Adrenal gland (tissue), 12 donors: ENCODE measurements around the gene DCN. TPM values are rescaled to one million over a fixed set of nuclear protein-coding genes. Genes with fewer than 3 reads are reported as not detected.

Source experiments
- DNase-seq, 7 donors: peaks; one replicate each; pipeline ENCODE4 v3.0.0-alpha.2; 2019 to 2020
- H3K27ac ChIP-seq, 5 donors: fragments of 200-600 bp; sonication (generic) in 4 of 5; 1 replicate in 3 of 5; 2 replicates in 2 of 5; pipeline versions ENCODE4 v1.5.1 to v1.8.0; 2016 to 2020; ENCODE audit warnings: mild to moderate bottlenecking in 1 of 5
- H3K27me3 ChIP-seq: fragments of 200-600 bp; 2 replicates; pipeline ENCODE4 v1.8.0; 2021
- H3K36me3 ChIP-seq, 2 donors: fragments of 200-600 bp; replicated peaks in 1 of 2; 1 replicate in 1 of 2; 2 replicates in 1 of 2; pipeline versions ENCODE4 v1.5.1 to v1.8.0; 2018 to 2022
- H3K4me1 ChIP-seq, 2 donors: fragments of 200-600 bp; replicated peaks in 1 of 2; 1 replicate in 1 of 2; 2 replicates in 1 of 2; pipeline versions ENCODE4 v1.5.1 to v1.8.0; 2018 to 2021
- H3K4me3 ChIP-seq, 4 donors: fragments of 200-600 bp; sonication (generic) in 3 of 4; one replicate each; pipeline ENCODE4 v1.5.1; 2016 to 2018
- H3K9me3 ChIP-seq, 3 donors: fragments of 200-600 bp; sonication (generic) in 1 of 3; replicated peaks in 1 of 3; 1 replicate in 2 of 3; 2 replicates in 1 of 3; pipeline versions ENCODE4 v1.5.1 to v1.8.0; 2016 to 2021
- POLR2A ChIP-seq, 2 donors: fragments of 450-650 bp; IDR thresholded peaks; one replicate each; pipeline ENCODE4 v1.6.1; 2017; ENCODE audit warnings: antibody characterized with exemption in 2 of 2, mild to moderate bottlenecking in 2 of 2, moderate library complexity in 1 of 2
- WGBS, 4 donors: extraction: QIAGEN DNeasy Blood & Tissue Kit in 2 of 4; methylation state at CpG; one replicate each; pipeline versions ENCODE4 v1.1.5 to v1.1.7; 2013 to 2017; 5-methylcytosine and 5-hydroxymethylcytosine counted together
- intact Hi-C, 2 donors: fragments of 100-400 bp; cut with DNase I; formaldehyde crosslinking; loops; one replicate each; pipeline versions ENCODE4 v1.14.1 to v1.15.0; 2022 to 2023
- polyA plus RNA-seq, 3 donors: library from polyadenylated mRNA; stranded (reverse); fragments of 200-250 nt in 2 of 3; fragments of 350-450 nt in 1 of 3; fragmentation: Illumina TruSeq in 1 of 3; extraction: RNeasy Lipid Tissue Mini Kit (QIAGEN cat#74804) in 1 of 3; gene quantifications; one replicate each; pipeline ENCODE4 v1.2.3, GENCODE V29; 2013 to 2014
- total RNA-seq, 9 donors: library from RNA; depleted of rRNA in 4 of 9; stranded (reverse); fragments of >200 nt in 4 of 9; fragments of 120-200 nt in 1 of 9; fragmentation: NEBNext Ultra II Directional in 1 of 9; extraction: Animal tissue kit (Norgen Biotek cat#: 25700) in 1 of 9; gene quantifications; one replicate each; pipeline versions ENCODE4 v1.1.0 to v1.2.4, GENCODE V29; 2013 to 2023
- TF ChIP-seq, protein P1 (sequence below), 6 experiments: fragments of 450-650 bp in 4 of 6; fragments of 200-600 bp in 2 of 6; sonication (generic) in 1 of 6; IDR thresholded peaks; 1 replicate in 5 of 6; 2 replicates in 1 of 6; pipeline versions ENCODE4 v1.5.1 to v1.8.0; 2016 to 2021; ENCODE audit warnings: antibody characterized with exemption in 6 of 6, mild to moderate bottlenecking in 2 of 6, moderate library complexity in 1 of 6
- donor health status: healthy with polysubstance abuse.
- donor health status: Bipolar disorder and iron deficiency.
- donor health status: DM: yes; HTN: yes; CAD: no.
- donor health status: DM: no; HTN: no; CAD: no.
- donor health status: DM: no; HTN: no; CAD: no.
- donor health status: DM: yes; HTN: yes; CAD: no.

The DCN gene
- total and polyA plus RNA-seq, 12 donors = 234 to 2,358 (median 970) TPM

DNA sequence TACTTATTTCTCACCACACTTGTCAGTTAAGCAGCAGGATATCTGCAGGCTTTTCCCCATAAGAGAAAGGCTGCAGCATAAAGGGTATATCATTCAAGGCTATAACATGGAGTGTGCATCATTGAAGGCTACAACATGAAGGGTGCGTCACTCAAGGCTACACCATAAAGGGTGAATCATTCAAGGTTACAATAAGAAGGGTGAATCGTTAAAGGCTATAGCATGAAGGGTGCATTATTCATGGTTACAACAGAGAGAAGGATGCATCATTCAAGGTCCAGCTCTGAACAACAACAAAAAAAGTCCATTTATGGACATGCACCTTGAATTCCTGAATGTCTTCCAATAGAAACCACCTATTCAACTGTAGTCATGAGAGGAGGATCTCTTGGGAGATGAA is 38.6 kb downstream of the DCN start:
- no peak for DNase-seq
- Histone ChIP-seq H3K4me1 (peaks cover 0 to 7% of the 10 kb centered on the region in 2 donors), H3K27ac (no peak overlapping the region), H3K4me3 (no peak overlapping the region), H3K27me3 (no peaks in the 10 kb centered on the region), H3K36me3 (no peaks in the 10 kb centered on the region), H3K9me3 (no peaks in the 10 kb centered on the region)
- intact Hi-C loops = no loop called here
- TF ChIP-seq, protein P1, sequence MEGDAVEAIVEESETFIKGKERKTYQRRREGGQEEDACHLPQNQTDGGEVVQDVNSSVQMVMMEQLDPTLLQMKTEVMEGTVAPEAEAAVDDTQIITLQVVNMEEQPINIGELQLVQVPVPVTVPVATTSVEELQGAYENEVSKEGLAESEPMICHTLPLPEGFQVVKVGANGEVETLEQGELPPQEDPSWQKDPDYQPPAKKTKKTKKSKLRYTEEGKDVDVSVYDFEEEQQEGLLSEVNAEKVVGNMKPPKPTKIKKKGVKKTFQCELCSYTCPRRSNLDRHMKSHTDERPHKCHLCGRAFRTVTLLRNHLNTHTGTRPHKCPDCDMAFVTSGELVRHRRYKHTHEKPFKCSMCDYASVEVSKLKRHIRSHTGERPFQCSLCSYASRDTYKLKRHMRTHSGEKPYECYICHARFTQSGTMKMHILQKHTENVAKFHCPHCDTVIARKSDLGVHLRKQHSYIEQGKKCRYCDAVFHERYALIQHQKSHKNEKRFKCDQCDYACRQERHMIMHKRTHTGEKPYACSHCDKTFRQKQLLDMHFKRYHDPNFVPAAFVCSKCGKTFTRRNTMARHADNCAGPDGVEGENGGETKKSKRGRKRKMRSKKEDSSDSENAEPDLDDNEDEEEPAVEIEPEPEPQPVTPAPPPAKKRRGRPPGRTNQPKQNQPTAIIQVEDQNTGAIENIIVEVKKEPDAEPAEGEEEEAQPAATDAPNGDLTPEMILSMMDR (IDR thresholded peaks at IDR 0.05) = no peak
- TF ChIP-seq POLR2A (IDR thresholded peaks at IDR 0.05) = no peak
- WGBS, 4 donors = 32 to 58% (median 52%) methylated on average over 2 of the region's 2 CpGs

- 66 to 78% (median 74%) methylated on average over 3 of the region's 3 CpGs for WGBS, 4 donors
- Histone ChIP-seq H3K4me1 (peaks cover 0 to 7% of the 10 kb centered on the region in 2 donors), H3K4me3 (no peak overlapping the region), H3K27me3 (no peaks in the 10 kb centered on the region), H3K36me3 (no peaks in the 10 kb centered on the region), H3K27ac (peak overlapping the region in 2 of 5 donors; percentile 33 to 39), H3K9me3 (no peaks in the 10 kb centered on the region)
- intact Hi-C loops = no loop called here
- no peak for TF ChIP-seq POLR2A (IDR thresholded peaks at IDR 0.05)
- TF ChIP-seq, protein P1 (IDR thresholded peaks at IDR 0.05) = no peak
- DNase-seq = no peak
Measured at GRCh38 chr12:91143206-91143605, 39.4 kb downstream of the DCN start.

DNA sequence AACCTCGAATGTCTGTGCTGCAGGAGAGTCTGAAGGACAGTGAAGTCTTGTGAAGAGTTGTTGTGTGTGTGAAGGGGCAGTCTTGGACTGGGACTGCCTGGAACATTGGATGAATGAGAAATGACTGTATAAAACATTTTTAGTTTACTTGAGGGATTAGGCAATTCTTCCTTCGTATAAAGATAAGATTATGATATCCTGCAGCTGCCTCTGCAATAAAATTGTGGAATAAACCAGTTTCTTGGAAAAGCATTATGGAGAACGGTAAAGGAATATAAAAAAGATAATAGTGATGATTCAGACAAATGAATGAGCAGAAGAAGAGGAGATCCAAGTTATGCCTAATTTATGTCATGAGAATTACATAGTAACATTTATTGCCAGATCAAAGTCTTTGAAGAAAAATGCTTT is 40.4 kb downstream of the DCN start:
- Histone ChIP-seq H3K36me3 (no peaks in the 10 kb centered on the region), H3K27me3 (no peaks in the 10 kb centered on the region), H3K4me1 (peaks cover 0 to 7% of the 10 kb centered on the region in 2 donors), H3K27ac (peak overlapping the region in 3 of 5 donors; percentile 8 to 39 (median 37)), H3K9me3 (no peaks in the 10 kb centered on the region), H3K4me3 (no peak overlapping the region)
- intact Hi-C loops = no loop called here
- 24 to 31% (median 29%) methylated on average over 3 of the region's 3 CpGs for WGBS, 4 donors
- TF ChIP-seq, protein P1 (IDR thresholded peaks at IDR 0.05) = no peak
- no peak for TF ChIP-seq POLR2A (IDR thresholded peaks at IDR 0.05)
- peak in 4 of 7 donors; percentile 13 to 43 (median 19) for DNase-seq

DNA sequence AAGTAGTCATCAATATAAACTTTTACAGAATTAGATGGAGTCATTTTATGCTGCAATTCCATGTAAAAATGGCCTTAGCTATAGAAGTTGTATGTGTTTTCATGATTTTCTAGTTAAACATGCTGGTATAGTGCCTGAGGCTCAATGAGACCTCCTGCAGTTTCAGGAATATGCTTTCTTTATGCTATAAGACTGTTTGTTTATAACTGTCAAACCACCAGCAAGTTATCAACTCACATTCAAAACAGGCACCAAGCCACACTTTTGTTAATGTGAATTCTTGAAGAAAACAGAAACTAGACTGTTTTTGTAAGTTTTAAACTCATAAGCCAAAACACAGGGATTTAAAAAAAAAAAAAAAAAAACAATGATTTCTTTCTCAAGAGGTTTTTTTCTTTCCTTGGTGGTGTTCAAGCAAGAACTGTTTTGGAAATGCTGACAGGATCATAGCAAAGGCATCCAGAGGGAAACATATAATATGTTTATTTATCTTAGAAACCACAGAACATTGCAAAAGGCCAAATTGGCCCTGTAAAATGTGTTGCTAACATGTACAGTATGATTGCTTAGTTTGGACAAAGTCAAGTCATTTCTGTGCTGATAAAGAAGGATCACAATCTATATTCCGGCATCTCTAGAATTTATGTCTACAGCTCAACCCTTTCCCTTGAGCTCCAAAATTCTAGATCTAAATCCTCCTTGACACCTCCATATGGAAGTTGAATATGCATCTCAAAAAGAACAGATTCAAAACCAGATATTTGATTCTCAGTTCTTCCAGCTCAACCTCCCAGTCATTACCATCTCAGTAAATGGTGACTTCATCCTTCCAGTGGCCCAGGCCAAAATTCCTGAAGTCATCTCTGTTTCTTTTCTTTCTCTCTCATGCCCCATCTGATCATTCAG is 42.3 kb downstream of the DCN start:
- 67 to 89% (median 79%) methylated on average over 1 of the region's 1 CpG for WGBS, 4 donors
- Histone ChIP-seq H3K4me1 (peaks cover 0 to 7% of the 10 kb centered on the region in 2 donors), H3K27me3 (no peaks in the 10 kb centered on the region), H3K4me3 (no peak overlapping the region), H3K36me3 (no peaks in the 10 kb centered on the region), H3K27ac (no peak overlapping the region), H3K9me3 (no peaks in the 10 kb centered on the region)
- TF ChIP-seq POLR2A (IDR thresholded peaks at IDR 0.05) = no peak
- TF ChIP-seq, protein P1 (IDR thresholded peaks at IDR 0.05) = no peak
- DNase-seq = no peak
- intact Hi-C loops = no loop called here
